Panc1 (cell line): Measurements from ENCODE around the gene BBOF1. TPM values are rescaled to one million over a fixed set of nuclear protein-coding genes. Genes with fewer than 3 reads are reported as not detected.

Source experiments
- ATAC-seq: fragments of 200-7000 bp; cut with Tn5 transposase; 2 replicates; pipeline ENCODE4 v1.9.1; 2020; ENCODE audit warnings: mild to moderate bottlenecking, moderate library complexity
- BruUV-seq: library from RNA; stranded (reverse); fragments of 400-500 nt; replicated peaks from 2 replicates; lab custom pipeline; 2021; lab: Mats Ljungman, UMichigan
- CTCF ChIA-PET: fragments of 300-600 bp; sonication (Branson Sonifier 250); formaldehyde crosslinking; loops from one replicate; lab custom pipeline; 2022; ENCODE audit warnings: antibody characterized with exemption; lab: Charles Lee
- POLR2A ChIA-PET: fragments of 300-600 bp; sonication (Branson Sonifier 250); formaldehyde crosslinking; loops from one replicate; lab custom pipeline; 2022; ENCODE audit warnings: antibody characterized with exemption; lab: Charles Lee
- DNase-seq: peaks from one replicate; pipeline ENCODE4 v3.0.0-alpha.2; 2010; ENCODE audit warnings: low read depth, low spot score
- H3K27ac ChIP-seq: 2 replicates; pipeline ENCODE4 v1.5.1; 2011; ENCODE audit warnings: mild to moderate bottlenecking, low read length, inconsistent platforms
- H3K27me3 ChIP-seq: fragments of 200-500 bp; sonication (Bioruptor generic); 2 replicates; pipeline ENCODE4 v1.6.0; 2014; ENCODE audit warnings: low read length, inconsistent platforms; ENCODE audit not compliant: control insufficient read depth, insufficient read depth
- H3K36me3 ChIP-seq: fragments of 200-500 bp; sonication (Bioruptor generic); 2 replicates; pipeline ENCODE4 v1.5.1; 2014; ENCODE audit warnings: inconsistent platforms, mild to moderate bottlenecking, low read length, moderate library complexity; ENCODE audit not compliant: control insufficient read depth, insufficient read depth
- H3K4me1 ChIP-seq: 2 replicates; pipeline ENCODE4 v1.5.1; 2011; ENCODE audit warnings: inconsistent platforms, mild to moderate bottlenecking, low read length, moderate library complexity; ENCODE audit not compliant: control insufficient read depth, insufficient read depth
- H3K4me3 ChIP-seq, 2 experiments: 2 replicates each; pipeline ENCODE4 v1.5.1; 2011 to 2012; ENCODE audit warnings: low read depth in 2 of 2, low read length in 2 of 2, mild to moderate bottlenecking in 2 of 2, inconsistent platforms in 1 of 2, moderate library complexity in 1 of 2
- H3K9me3 ChIP-seq: fragments of 200-500 bp; sonication (Bioruptor generic); 2 replicates; pipeline ENCODE4 v1.5.1; 2014; ENCODE audit warnings: low read depth, mild to moderate bottlenecking, inconsistent platforms, low read length, moderate library complexity; ENCODE audit not compliant: control insufficient read depth, insufficient read depth
- CTCF ChIP-seq: fragments of 450-650 bp; IDR thresholded peaks from 2 replicates; pipeline ENCODE4 v1.5.1; 2017; ENCODE audit warnings: mild to moderate bottlenecking
- POLR2AphosphoS5 ChIP-seq: IDR thresholded peaks from 2 replicates; pipeline ENCODE4 v1.6.1; 2012; ENCODE audit warnings: mild to moderate bottlenecking, low read depth, low read length, moderate library complexity
- REST ChIP-seq, 2 experiments: IDR thresholded peaks; 2 replicates each; pipeline ENCODE4 v1.6.1; 2011 to 2012; ENCODE audit warnings: low read depth in 2 of 2, control low read depth in 1 of 2, low read length in 1 of 2, mild to moderate bottlenecking in 1 of 2, moderate library complexity in 1 of 2; ENCODE audit not compliant: insufficient read depth in 1 of 2
- SIN3A ChIP-seq: IDR thresholded peaks from 2 replicates; pipeline ENCODE4 v1.6.1; 2012; ENCODE audit warnings: low read depth, mild to moderate bottlenecking, low read length, moderate library complexity, borderline replicate concordance; ENCODE audit not compliant: insufficient read depth
- TCF7L2 ChIP-seq: IDR thresholded peaks from 2 replicates; pipeline ENCODE4 v1.6.1; 2011; ENCODE audit warnings: mild to moderate bottlenecking, low read depth, low read length, inconsistent platforms
- in situ Hi-C: cut with HindIII; loops from 2 replicates; pipeline ENCODE4 v1.10.0; 2016; ENCODE audit warnings: low sequenced_read_pairs, low pct_unique_long_range_greater_than_20kb
- intact Hi-C: fragments of 100-400 bp; cut with micrococcal nuclease; formaldehyde crosslinking; loops from one replicate; pipeline ENCODE4 v1.10.0; 2022; ENCODE audit not compliant: unreplicated experiment
- total RNA-seq: library from RNA; stranded (reverse); gene quantifications from one replicate; pipeline ENCODE4 v1.2.1, GENCODE V29; 2021; ENCODE audit not compliant: unreplicated experiment

BBOF1 gene
- total RNA-seq, 1 experiment from 2014 or later: 1.9 TPM

GRCh38 chr14:73995977-73996378 lies 23.2 kb upstream of the BBOF1 start:
- BruUV-seq: no TSS peak
- H3K27me3 ChIP-seq: no peaks in the 10 kb centered on the region
- H3K36me3 ChIP-seq: no peaks in the 10 kb centered on the region
- H3K27ac ChIP-seq: no peak overlapping the region
- H3K4me3 ChIP-seq: no peak overlapping the region
- no peak for TF ChIP-seq POLR2AphosphoS5
- no peak for TF ChIP-seq CTCF
- TF ChIP-seq TCF7L2: no peak
- CTCF ChIA-PET: no interaction called here
- intact Hi-C loops (no loop called here), in situ Hi-C loops (no loop called here)
- ATAC-seq (no peak), DNase-seq (no peak)
- POLR2A ChIA-PET: no interaction called here
- no peaks in the 10 kb centered on the region for H3K4me1 ChIP-seq
- H3K9me3 ChIP-seq: no peaks in the 10 kb centered on the region

GRCh38 chr14:73996731-73997107 lies 22.4 kb upstream of the BBOF1 start:
- no peak for TF ChIP-seq REST (IDR thresholded peaks at IDR 0.05; ENCODE audit: insufficient read depth in 1 of 2, low read depth in 2 of 2, low read length in 1 of 2)
- no peak for TF ChIP-seq CTCF
- no peak for TF ChIP-seq POLR2AphosphoS5
- no peak for TF ChIP-seq TCF7L2
- no peak for TF ChIP-seq SIN3A
- intact Hi-C loops: no loop called here
- CTCF ChIA-PET: no interaction called here
- Histone ChIP-seq H3K36me3 (no peaks in the 10 kb centered on the region), H3K27me3 (no peaks in the 10 kb centered on the region), H3K9me3 (no peaks in the 10 kb centered on the region), H3K4me3 (no peak overlapping the region), H3K4me1 (no peaks in the 10 kb centered on the region), H3K27ac (no peak overlapping the region)
- POLR2A ChIA-PET: no interaction called here
- DNase-seq (no peak), ATAC-seq (no peak)
- BruUV-seq: no TSS peak
- in situ Hi-C loops: no loop called here
